Nephron progenitor cell (in vitro differentiated cells): ENCODE results near the gene FLRT1.

Experiments used
- DNase-seq: peaks from one replicate; pipeline ENCODE4 v3.0.0; 2021
- H3K27ac Mint-ChIP-seq: 2 replicates; pipeline ENCODE4 v1.8.0; 2021; ENCODE audit warnings: mild to moderate bottlenecking, moderate library complexity, mixed read lengths
- H3K27me3 Mint-ChIP-seq: 2 replicates; pipeline ENCODE4 v1.8.0; 2021; ENCODE audit warnings: mild to moderate bottlenecking, low read depth, mixed read lengths; ENCODE audit not compliant: poor library complexity
- H3K36me3 Mint-ChIP-seq: 2 replicates; pipeline ENCODE4 v1.8.0; 2021; ENCODE audit warnings: low read depth, mixed read lengths
- H3K4me1 Mint-ChIP-seq: 2 replicates; pipeline ENCODE4 v1.8.0; 2021; ENCODE audit warnings: mixed read lengths
- H3K4me3 Mint-ChIP-seq: 2 replicates; pipeline ENCODE4 v1.8.0; 2021; ENCODE audit warnings: mild to moderate bottlenecking, moderate library complexity, mixed read lengths
- H3K9me3 Mint-ChIP-seq: 2 replicates; pipeline ENCODE4 v1.8.0; 2021; ENCODE audit warnings: mild to moderate bottlenecking, moderate library complexity, mixed read lengths
- CTCF ChIP-seq: fragments of 200-600 bp; sonication (generic); IDR thresholded peaks from 2 replicates; pipeline ENCODE4 v1.5.0; 2021; ENCODE audit warnings: antibody characterized with exemption

Gene FLRT1

GRCh38 chr11:64011371-64011770 is 24.4 kb upstream of the FLRT1 start:
- Mint-ChIP-seq H3K27me3 (peaks cover 69% of the 10 kb centered on the region), H3K27ac (no peak overlapping the region), H3K4me1 (peaks cover 61% of the 10 kb centered on the region), H3K4me3 (no peak overlapping the region), H3K36me3 (no peaks in the 10 kb centered on the region), H3K9me3 (peaks cover 9% of the 10 kb centered on the region)
- DNase-seq: no peak
- no peak for TF ChIP-seq CTCF

GRCh38 chr11:64013141-64013896 is 22.4 kb upstream of the FLRT1 start:
- peaks cover 43% of the 10 kb centered on the region for H3K4me1 Mint-ChIP-seq
- H3K9me3 Mint-ChIP-seq: peaks cover 9% of the 10 kb centered on the region
- no peak overlapping the region for H3K4me3 Mint-ChIP-seq
- H3K36me3 Mint-ChIP-seq: no peaks in the 10 kb centered on the region
- peaks cover 59% of the 10 kb centered on the region for H3K27me3 Mint-ChIP-seq
- no peak for TF ChIP-seq CTCF
- H3K27ac Mint-ChIP-seq: no peak overlapping the region
- no peak for DNase-seq

- Mint-ChIP-seq H3K4me3 (peak overlapping the region; percentile 40), H3K36me3 (no peaks in the 10 kb centered on the region), H3K9me3 (peaks cover 9% of the 10 kb centered on the region), H3K27ac (no peak overlapping the region), H3K4me1 (peaks cover 38% of the 10 kb centered on the region), H3K27me3 (peaks cover 52% of the 10 kb centered on the region)
- peak; percentile 90 for DNase-seq
- no peak for TF ChIP-seq CTCF
Observed at GRCh38 chr11:64014356-64014755, 21.4 kb upstream of the FLRT1 start.

GRCh38 chr11:64015510-64015909 is 20.2 kb upstream of the FLRT1 start:
- Mint-ChIP-seq H3K36me3 (no peaks in the 10 kb centered on the region), H3K4me1 (peaks cover 38% of the 10 kb centered on the region), H3K27ac (no peak overlapping the region), H3K9me3 (peaks cover 3% of the 10 kb centered on the region), H3K27me3 (peaks cover 52% of the 10 kb centered on the region), H3K4me3 (no peak overlapping the region)
- no peak for DNase-seq
- no peak for TF ChIP-seq CTCF

- Mint-ChIP-seq H3K36me3 (no peaks in the 10 kb centered on the region), H3K27me3 (peaks cover 54% of the 10 kb centered on the region), H3K4me1 (peaks cover 38% of the 10 kb centered on the region), H3K27ac (no peak overlapping the region), H3K9me3 (no peaks in the 10 kb centered on the region), H3K4me3 (no peak overlapping the region)
- TF ChIP-seq CTCF: no peak
- no peak for DNase-seq
Observed at GRCh38 chr11:64015935-64016845, 19.5 kb upstream of the FLRT1 start.
